GM23248 (cell line): Measurements from ENCODE around the gene PML. TPM values are rescaled to one million over a fixed set of nuclear protein-coding genes. Genes with fewer than 3 reads are reported as not detected.
"Not testable (repeated sequence)": the region's sequence is repeated elsewhere in the genome, so short reads cannot be mapped to it uniquely, and the experiment has no call there.

ENCODE experiments used
- DNase-seq: peaks from one replicate; pipeline ENCODE4 v3.0.0-alpha.2; 2015
- H2AFZ ChIP-seq: fragments of 200-600 bp; sonication (generic); 2 replicates; pipeline ENCODE4 v1.6.1; 2016; ENCODE audit warnings: antibody characterized with exemption
- H3F3A ChIP-seq: fragments of 200-600 bp; sonication (generic); 2 replicates; pipeline ENCODE4 v1.6.1; 2016; ENCODE audit warnings: mild to moderate bottlenecking, antibody characterized with exemption, mixed run types; ENCODE audit not compliant: insufficient read depth
- H3K27ac ChIP-seq: fragments of 200-600 bp; sonication (generic); 2 replicates; pipeline ENCODE4 v1.5.1; 2016; ENCODE audit warnings: mild to moderate bottlenecking
- H3K27me3 ChIP-seq: fragments of 200-600 bp; sonication (generic); replicated peaks from 2 replicates; pipeline ENCODE4 v1.6.1; 2016; ENCODE audit warnings: mild to moderate bottlenecking; ENCODE audit not compliant: insufficient read depth
- H3K36me3 ChIP-seq: fragments of 200-600 bp; sonication (generic); 2 replicates; pipeline ENCODE4 v1.6.1; 2016; ENCODE audit warnings: low read depth, mild to moderate bottlenecking
- H3K4me1 ChIP-seq: fragments of 200-600 bp; sonication (generic); 2 replicates; pipeline ENCODE4 v1.6.1; 2016; ENCODE audit warnings: mild to moderate bottlenecking; ENCODE audit not compliant: insufficient read depth
- H3K4me2 ChIP-seq: fragments of 200-600 bp; sonication (generic); one replicate; pipeline ENCODE4 v1.6.1; 2016; ENCODE audit warnings: mild to moderate bottlenecking; ENCODE audit not compliant: unreplicated experiment
- H3K4me3 ChIP-seq: fragments of 200-600 bp; sonication (generic); 2 replicates; pipeline ENCODE4 v1.5.1; 2016; ENCODE audit warnings: mild to moderate bottlenecking
- H3K79me2 ChIP-seq: fragments of 200-600 bp; sonication (generic); 2 replicates; pipeline ENCODE4 v1.6.1; 2016; ENCODE audit warnings: mild to moderate bottlenecking; ENCODE audit not compliant: insufficient read depth
- H3K9ac ChIP-seq: fragments of 200-600 bp; sonication (generic); 2 replicates; pipeline ENCODE4 v1.6.1; 2016; ENCODE audit warnings: mild to moderate bottlenecking
- H3K9me2 ChIP-seq: fragments of 200-600 bp; sonication (generic); 2 replicates; pipeline ENCODE4 v1.6.1; 2016; ENCODE audit warnings: mixed run types, mild to moderate bottlenecking, moderate library complexity; ENCODE audit not compliant: insufficient read depth
- H3K9me3 ChIP-seq: fragments of 200-600 bp; sonication (generic); one replicate; pipeline ENCODE4 v1.6.1; 2017; ENCODE audit warnings: low read depth
- H4K20me1 ChIP-seq: fragments of 200-600 bp; sonication (generic); 2 replicates; pipeline ENCODE4 v1.6.0; 2016; ENCODE audit not compliant: insufficient read depth
- EZH2 ChIP-seq: fragments of 200-600 bp; sonication (generic); IDR thresholded peaks from 2 replicates; pipeline ENCODE4 v1.6.1; 2018; ENCODE audit warnings: antibody characterized with exemption, mild to moderate bottlenecking; ENCODE audit not compliant: insufficient read depth, poor library complexity, severe bottlenecking
- EZH2phosphoT487 ChIP-seq: fragments of 200-600 bp; sonication (generic); IDR thresholded peaks from 2 replicates; pipeline ENCODE4 v1.6.1; 2018; ENCODE audit warnings: antibody characterized with exemption, moderate library complexity, mild to moderate bottlenecking, low read depth; ENCODE audit not compliant: insufficient read depth
- WGBS, 2 experiments: methylation state at CpG; one replicate each; pipeline ENCODE4 v1.1.6; 2015 to 2017; ENCODE audit warnings: low lambda C conversion rate in 2 of 2, low coverage in 1 of 2; ENCODE audit errors: missing lambda C conversion rate in 2 of 2; 5-methylcytosine and 5-hydroxymethylcytosine counted together
- in situ Hi-C: fragments of 300-500 bp; cut with MboI; formaldehyde crosslinking; loops from 2 replicates; pipeline ENCODE4 v1.15.0; 2020
- polyA plus RNA-seq: library from polyadenylated mRNA; unstranded; fragments of >200 nt; fragmentation: Nextera tagmentation; extraction: Ambion mirVana; gene quantifications from 2 replicates; pipeline ENCODE4 v1.2.1, GENCODE V29; 2016
- total RNA-seq: library from RNA; depleted of rRNA; stranded (reverse); fragments of >200 nt; shearing (Covaris generic); gene quantifications from 2 replicates; pipeline ENCODE4 v1.2.3, GENCODE V29; 2014

The PML gene
- total and polyA plus RNA-seq, 2 experiments from 2014 or later: 52.9 to 74.7 TPM

- Histone ChIP-seq H3K4me3 (no peak overlapping the region), H3K4me2 (peak overlapping the region; percentile 54), H3K27ac (peak overlapping the region; percentile 79), H3F3A (peaks cover 32% of the 10 kb centered on the region), H3K9me2 (no peaks in the 10 kb centered on the region), H3K9ac (peak overlapping the region; percentile 46; the same call in 1 of the 2 replicates), H3K4me1 (peaks cover 47% of the 10 kb centered on the region), H3K27me3 (no peaks in the 10 kb centered on the region), H3K36me3 (no peaks in the 10 kb centered on the region; the same call in 1 of the 2 replicates), H4K20me1 (no peaks in the 10 kb centered on the region), H3K9me3 (no peaks in the 10 kb centered on the region), H3K79me2 (no peaks in the 10 kb centered on the region), H2AFZ (no peak overlapping the region)
- in situ Hi-C loops: no loop called here
- WGBS, 2 experiments: 0 to 1% methylated on average over 9 of the region's 9 CpGs
- peak; percentile 99 for DNase-seq
- TF ChIP-seq EZH2 (no peak), EZH2phosphoT487 (no peak)
Measured at GRCh38 chr15:73956743-73957135, 37.8 kb upstream of the PML start.

GRCh38 chr15:73957276-73957675 lies 37.2 kb upstream of the PML start:
- Histone ChIP-seq H4K20me1 (no peaks in the 10 kb centered on the region), H3K4me3 (no peak overlapping the region), H3K36me3 (no peaks in the 10 kb centered on the region), H3K4me1 (peaks cover 48% of the 10 kb centered on the region), H3K9ac (no peak overlapping the region), H3K9me3 (no peaks in the 10 kb centered on the region), H3K4me2 (peak overlapping the region; percentile 45), H3K27me3 (no peaks in the 10 kb centered on the region), H2AFZ (no peak overlapping the region), H3K79me2 (no peaks in the 10 kb centered on the region), H3K9me2 (no peaks in the 10 kb centered on the region), H3K27ac (peak overlapping the region; percentile 70), H3F3A (peaks cover 29% of the 10 kb centered on the region)
- TF ChIP-seq EZH2 (no peak), EZH2phosphoT487 (no peak)
- 87 to 90% methylated on average over 8 of the region's 8 CpGs for WGBS, 2 experiments
- in situ Hi-C loops: no loop called here
- DNase-seq: peak; percentile 54

GRCh38 chr15:73957785-73958184 lies 36.7 kb upstream of the PML start:
- no peak for DNase-seq
- WGBS, 2 experiments: 98 to 100% methylated on average over 2 of the region's 2 CpGs
- H3K36me3 ChIP-seq: no peaks in the 10 kb centered on the region
- H3K9me3 ChIP-seq: no peaks in the 10 kb centered on the region
- no peaks in the 10 kb centered on the region for H4K20me1 ChIP-seq
- in situ Hi-C loops: no loop called here
- no peak overlapping the region for H3K9ac ChIP-seq
- H3K4me3 ChIP-seq: no peak overlapping the region
- H3F3A ChIP-seq: peaks cover 29% of the 10 kb centered on the region
- no peaks in the 10 kb centered on the region for H3K9me2 ChIP-seq
- peaks cover 52% of the 10 kb centered on the region for H3K4me1 ChIP-seq
- H3K27me3 ChIP-seq: no peaks in the 10 kb centered on the region
- no peak overlapping the region for H2AFZ ChIP-seq
- H3K79me2 ChIP-seq: no peaks in the 10 kb centered on the region
- TF ChIP-seq EZH2phosphoT487: no peak
- TF ChIP-seq EZH2: no peak
- no peak overlapping the region for H3K4me2 ChIP-seq
- H3K27ac ChIP-seq: peak overlapping the region; percentile 70; the same call in 1 of the 2 replicates

- Histone ChIP-seq H3K27me3 (no peaks in the 10 kb centered on the region), H3K36me3 (no peaks in the 10 kb centered on the region), H2AFZ (no peak overlapping the region), H3K27ac (no peak overlapping the region), H3K9me3 (no peaks in the 10 kb centered on the region), H3K9ac (no peak overlapping the region), H3F3A (peaks cover 29% of the 10 kb centered on the region), H3K9me2 (no peaks in the 10 kb centered on the region), H4K20me1 (no peaks in the 10 kb centered on the region), H3K79me2 (no peaks in the 10 kb centered on the region), H3K4me1 (peaks cover 52% of the 10 kb centered on the region), H3K4me2 (no peak overlapping the region), H3K4me3 (no peak overlapping the region)
- DNase-seq: peak; percentile 40
- 36 to 39% methylated on average over 8 of the region's 8 CpGs for WGBS, 2 experiments
- no peak for TF ChIP-seq EZH2
- no peak for TF ChIP-seq EZH2phosphoT487
- in situ Hi-C loops: no loop called here
Measured at GRCh38 chr15:73959012-73959581, 35.4 kb upstream of the PML start.

GRCh38 chr15:73959801-73960200 lies 34.7 kb upstream of the PML start:
- H3K4me1 ChIP-seq: peaks cover 52% of the 10 kb centered on the region
- no peak overlapping the region for H3K9ac ChIP-seq
- no peak overlapping the region for H2AFZ ChIP-seq
- H4K20me1 ChIP-seq: no peaks in the 10 kb centered on the region
- no peak overlapping the region for H3K4me2 ChIP-seq
- in situ Hi-C loops: no loop called here
- no peak overlapping the region for H3K27ac ChIP-seq
- H3F3A ChIP-seq: peaks cover 29% of the 10 kb centered on the region
- TF ChIP-seq EZH2 (no peak), EZH2phosphoT487 (no peak)
- no peaks in the 10 kb centered on the region for H3K27me3 ChIP-seq
- DNase-seq: no peak
- no peak overlapping the region for H3K4me3 ChIP-seq
- 82 to 92% methylated on average over 6 of the region's 6 CpGs for WGBS, 2 experiments
- no peaks in the 10 kb centered on the region for H3K79me2 ChIP-seq
- no peaks in the 10 kb centered on the region for H3K9me3 ChIP-seq
- no peaks in the 10 kb centered on the region for H3K9me2 ChIP-seq
- no peaks in the 10 kb centered on the region for H3K36me3 ChIP-seq

GRCh38 chr15:73960472-73961070 lies 33.9 kb upstream of the PML start:
- H4K20me1 ChIP-seq, H3K27me3 ChIP-seq, H3K4me2 ChIP-seq, H3K9ac ChIP-seq, H3K27ac ChIP-seq, in situ Hi-C loops, H3K9me2 ChIP-seq, DNase-seq, H2AFZ ChIP-seq, H3K79me2 ChIP-seq, H3K9me3 ChIP-seq, H3K4me3 ChIP-seq, H3K36me3 ChIP-seq: not testable (repeated sequence)
- H3K4me1 ChIP-seq: peaks cover 56% of the 10 kb centered on the region
- peaks cover 37% of the 10 kb centered on the region for H3F3A ChIP-seq
- 97 to 98% methylated on average over 7 of the region's 7 CpGs for WGBS, 2 experiments
